Left lung (tissue), 10 donors: Measurements from ENCODE around the gene OSBPL8. TPM values are rescaled to one million over a fixed set of nuclear protein-coding genes. Genes with fewer than 3 reads are reported as not detected.

Source experiments
- ATAC-seq: fragments of 200-7000 bp; cut with Tn5 transposase; one replicate; pipeline ENCODE4 v1.9.1; 2020; ENCODE audit warnings: moderate library complexity
- DNase-seq, 4 donors: peaks; one replicate each; pipeline ENCODE4 v3.0.0-alpha.2; 2013 to 2020
- H3K27ac ChIP-seq, 2 donors: fragments of 200-600 bp; sonication (generic) in 1 of 2; one replicate each; pipeline versions ENCODE4 v1.5.0 to v1.8.0; 2020 to 2021
- H3K27me3 ChIP-seq, 2 donors: fragments of 200-600 bp; sonication (generic) in 1 of 2; one replicate each; pipeline versions ENCODE4 v1.5.0 to v1.8.0; 2020 to 2021
- H3K36me3 ChIP-seq, 2 donors: fragments of 200-600 bp; sonication (generic) in 1 of 2; one replicate each; pipeline versions ENCODE4 v1.5.0 to v1.8.0; 2020 to 2021
- H3K4me1 ChIP-seq, 2 donors: fragments of 200-600 bp; one replicate each; pipeline ENCODE4 v1.8.0; 2021
- H3K4me3 ChIP-seq, 2 donors: fragments of 200-600 bp; sonication (generic) in 1 of 2; one replicate each; pipeline versions ENCODE4 v1.5.0 to v1.8.0; 2020 to 2021; ENCODE audit warnings: mild to moderate bottlenecking in 1 of 2
- H3K9me3 ChIP-seq, 2 donors: fragments of 200-600 bp; sonication (generic) in 1 of 2; one replicate each; pipeline versions ENCODE4 v1.5.0 to v1.8.0; 2020 to 2021
- CTCF ChIP-seq, 2 donors: fragments of 200-600 bp; sonication (generic) in 1 of 2; IDR thresholded peaks; one replicate each; pipeline versions ENCODE4 v1.5.0 to v1.8.0; 2021; ENCODE audit warnings: antibody characterized with exemption in 2 of 2
- intact Hi-C, 2 donors: fragments of 100-400 bp; cut with DNase I; formaldehyde crosslinking; loops; one replicate each; pipeline versions ENCODE4 v1.11.2 to v1.14.2; 2022
- polyA plus RNA-seq, 6 donors: library from polyadenylated mRNA; unstranded; fragments of 120-200 nt; gene quantifications; one replicate each; pipeline ENCODE4 v1.2.1, GENCODE V29; 2013; ENCODE audit not compliant: insufficient read length in 6 of 6
- total RNA-seq, 2 donors: library from RNA; stranded (reverse); fragmentation: NEBNext Ultra II Directional; extraction: Animal tissue kit (Norgen Biotek cat#: 25700); gene quantifications; one replicate each; pipeline ENCODE4 v1.2.1, GENCODE V29; 2021
- donor health status: DM: no; HTN: yes; CAD: no.
- donor health status: DM: no; HTN: no; CAD: no.

OSBPL8 gene
- total and polyA plus RNA-seq, 8 donors, result 53.9 to 100 (median 62.5) TPM

GRCh38 chr12:76455582-76456345 is 103.8 kb downstream of the OSBPL8 start:
- ATAC-seq (peak; percentile 96), DNase-seq (peak in 2 of 4 donors; percentile 7 to 42)
- Histone ChIP-seq H3K4me1 (peaks cover 0 to 7% of the 10 kb centered on the region in 2 donors), H3K9me3 (no peaks in the 10 kb centered on the region), H3K4me3 (no peak overlapping the region), H3K27ac (no peak overlapping the region), H3K36me3 (no peaks in the 10 kb centered on the region), H3K27me3 (no peaks in the 10 kb centered on the region)
- intact Hi-C loops, result no loop called here
- peak; percentile 32 to 55 for TF ChIP-seq CTCF (IDR thresholded peaks at IDR 0.05)

GRCh38 chr12:76451528-76451927 is 108.0 kb downstream of the OSBPL8 start:
- intact Hi-C loops, result no loop called here
- H3K27me3 ChIP-seq, result no peaks in the 10 kb centered on the region
- TF ChIP-seq CTCF (IDR thresholded peaks at IDR 0.05), result no peak
- no peaks in the 10 kb centered on the region for H3K9me3 ChIP-seq
- H3K27ac ChIP-seq, result no peak overlapping the region
- no peak overlapping the region for H3K4me3 ChIP-seq
- DNase-seq (no peak), ATAC-seq (no peak)
- no peaks in the 10 kb centered on the region for H3K36me3 ChIP-seq
- H3K4me1 ChIP-seq, result peaks cover 5 to 27% of the 10 kb centered on the region in 2 donors

GRCh38 chr12:76450690-76451089 is 108.9 kb downstream of the OSBPL8 start:
- DNase-seq (no peak), ATAC-seq (peak; percentile 16)
- Histone ChIP-seq H3K9me3 (no peaks in the 10 kb centered on the region), H3K4me1 (peaks cover 5 to 27% of the 10 kb centered on the region in 2 donors), H3K27me3 (no peaks in the 10 kb centered on the region), H3K4me3 (no peak overlapping the region), H3K27ac (peak overlapping the region in 1 of 2 donors; percentile 19), H3K36me3 (no peaks in the 10 kb centered on the region)
- no peak for TF ChIP-seq CTCF (IDR thresholded peaks at IDR 0.05)
- intact Hi-C loops, result no loop called here

- Histone ChIP-seq H3K27ac (no peak overlapping the region), H3K4me1 (peaks cover 5 to 27% of the 10 kb centered on the region in 2 donors), H3K36me3 (no peaks in the 10 kb centered on the region), H3K27me3 (no peaks in the 10 kb centered on the region), H3K9me3 (no peaks in the 10 kb centered on the region), H3K4me3 (no peak overlapping the region)
- DNase-seq (no peak), ATAC-seq (no peak)
- intact Hi-C loops, result no loop called here
- TF ChIP-seq CTCF (IDR thresholded peaks at IDR 0.05), result no peak
These were observed 109.6 kb downstream of the OSBPL8 start for GRCh38 chr12:76449993-76450392.

- Histone ChIP-seq H3K9me3 (no peaks in the 10 kb centered on the region), H3K4me1 (peaks cover 9 to 30% of the 10 kb centered on the region in 2 donors), H3K4me3 (no peak overlapping the region), H3K27me3 (no peaks in the 10 kb centered on the region), H3K27ac (peak overlapping the region; percentile 40 to 50), H3K36me3 (no peaks in the 10 kb centered on the region)
- intact Hi-C loops, result no loop called here
- TF ChIP-seq CTCF (IDR thresholded peaks at IDR 0.05), result no peak
- DNase-seq, result no peak
- ATAC-seq, result peak; percentile 88
These were observed 110.0 kb downstream of the OSBPL8 start for GRCh38 chr12:76449583-76449982.
